Measurements from ENCODE around the gene KCNJ6. TPM values are rescaled to one million over a fixed set of nuclear protein-coding genes. Genes with fewer than 3 reads are reported as not detected.

The KCNJ6 gene
- total and polyA plus RNA-seq, 2 of the 8 experiments (the other 6 are each of a cell fraction or from before 2014, with no cell fraction given): 0.51 to 1.2 TPM

DNA sequence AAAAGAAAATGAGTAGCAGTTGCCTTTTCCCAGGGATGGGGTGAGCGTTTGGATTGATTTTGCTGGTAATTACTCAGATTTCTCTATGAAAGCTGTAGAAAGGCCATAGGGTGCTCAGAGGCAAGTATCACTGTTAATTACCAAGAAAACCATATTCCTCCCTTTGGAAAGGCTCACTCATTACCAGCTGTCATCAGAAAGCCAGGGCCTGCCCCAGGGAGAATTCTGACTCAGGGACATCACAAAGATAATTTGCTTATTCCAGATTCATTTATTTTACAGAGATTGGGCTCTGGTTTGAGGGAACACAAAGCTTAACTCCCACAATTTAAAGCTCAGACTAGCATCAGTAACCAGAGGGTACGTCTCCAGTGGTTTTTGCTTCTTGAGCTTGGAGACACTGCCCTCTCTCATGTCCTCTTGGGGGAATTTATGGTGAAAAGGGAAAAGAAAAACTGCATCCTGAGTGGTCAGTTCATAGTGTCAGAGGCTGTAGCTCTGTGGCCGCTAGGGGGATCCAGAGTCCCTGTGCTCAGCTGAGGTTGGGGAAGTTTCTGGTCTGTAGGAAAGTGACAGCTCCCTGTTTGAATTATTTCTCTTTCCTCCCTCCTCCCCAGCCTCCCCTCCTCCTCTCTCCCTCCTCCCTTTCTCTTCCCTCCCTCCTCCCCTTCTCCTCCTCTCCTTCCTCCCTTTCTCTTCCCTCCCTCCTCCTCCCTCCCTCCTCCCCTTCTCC, 204.3 kb downstream of the KCNJ6 start:
- Histone ChIP-seq H3K9me3 (ENCODE audit: insufficient read depth in 2 of 2, low read depth in 1 of 2, low read length in 1 of 2) (no peaks in the 10 kb centered on the region), H3K27me3 (replicated peaks in 1 of 4; ENCODE audit: control insufficient read depth in 3 of 4, extremely low read depth in 1 of 4, insufficient read depth in 3 of 4, low read length in 3 of 4) (no peaks in the 10 kb centered on the region), H3K79me1 (ENCODE audit: low read depth, low read length) (no peaks in the 10 kb centered on the region), H2BK12ac (ENCODE audit: low read depth, low read length) (0 out of 2 replicates have a peak overlapping the region, but pooled peaks have one; percentile 13), H3K14ac (ENCODE audit: insufficient read length) (no peak overlapping the region), H2AK5ac (ENCODE audit: low read depth, low read length) (no peak overlapping the region), H4K5ac (ENCODE audit: insufficient read length, low read depth, low read length) (no peak overlapping the region), H3K4ac (replicated peaks; ENCODE audit: insufficient read length, low read depth, low read length) (no peak overlapping the region), H3K4me2 (ENCODE audit: insufficient read depth in 1 of 2, low read depth in 2 of 2, low read length in 2 of 2) (no peak overlapping the region), H2BK20ac (ENCODE audit: low read length) (no peak overlapping the region), H2AFZ (ENCODE audit: low read length) (no peak overlapping the region), H3K23me2 (ENCODE audit: low read depth, low read length) (peaks cover 2% of the 10 kb centered on the region; the same call in 1 of the 2 replicates), H3K23ac (ENCODE audit: insufficient read length) (no peak overlapping the region), H3K79me2 (ENCODE audit: control insufficient read depth in 1 of 2, insufficient read depth in 2 of 2, low read length in 2 of 2) (no peaks in the 10 kb centered on the region), H2BK15ac (ENCODE audit: low read length) (no peak overlapping the region), H4K91ac (replicated peaks; ENCODE audit: insufficient read length, low read length) (no peak overlapping the region), H3K4me3 (ENCODE audit: extremely low read depth in 1 of 4, insufficient read depth in 2 of 4, low read depth in 3 of 4, low read length in 4 of 4) (no peak overlapping the region), H2BK5ac (ENCODE audit: low read depth, low read length) (no peak overlapping the region; the same call in 1 of the 2 replicates), H3K56ac (replicated peaks; ENCODE audit: insufficient read length, low read depth, low read length) (no peak overlapping the region), H3K36me3 (ENCODE audit: control insufficient read depth in 2 of 4, insufficient read depth in 4 of 4, low read length in 3 of 4) (no peaks in the 10 kb centered on the region), H3K18ac (ENCODE audit: extremely low read depth, low read length) (no peak overlapping the region), H4K8ac (ENCODE audit: extremely low read depth, insufficient read depth, low read length) (no peak overlapping the region), H3K27ac (ENCODE audit: low read depth, low read length) (no peak overlapping the region), H3K9ac (replicated peaks in 1 of 4; ENCODE audit: extremely low read depth in 1 of 4, low read depth in 3 of 4, low read length in 3 of 4) (no peak overlapping the region), H3K4me1 (replicated peaks in 1 of 4; ENCODE audit: control insufficient read depth in 3 of 4, insufficient read depth in 4 of 4, low read length in 3 of 4) (peaks cover 0 to 5% (median 0%) of the 10 kb centered on the region in 4 experiments; a peak in 2 of 7 replicates), H4K20me1 (replicated peaks in 1 of 2; ENCODE audit: control insufficient read depth in 1 of 2, insufficient read depth in 2 of 2, low read length in 2 of 2) (no peaks in the 10 kb centered on the region), H2BK120ac (replicated peaks; ENCODE audit: low read depth, low read length) (no peak overlapping the region)
- 56% methylated on average over 3 of the region's 3 CpGs; no CpG with 5 or more reads in 1 of the 2 experiments for WGBS, 2 experiments (ENCODE audit: extremely low coverage in 1 of 2, insufficient coverage in 1 of 2, insufficient read length in 1 of 2, insufficient replicate concordance in 2 of 2, low coverage in 1 of 2, low lambda C conversion rate in 2 of 2, missing lambda C conversion rate in 1 of 2)
- FAIRE-seq (peak; percentile 42), DNase-seq (ENCODE audit: low read depth in 1 of 2, low spot score in 2 of 2) (peak; percentile 41 to 77)
- ChIA-PET CTCF (ENCODE audit: partially characterized antibody) (interaction anchor here (0.6 to 4.9 kb wide), 53 partner anchors 8 to 674 kb away, joined by 3 to 39 read pairs (median 4); no protein-coding TSS in a partner anchor), POLR2A (ENCODE audit: partially characterized antibody) (interaction anchor here (0.7 kb wide), 1 partner anchor 161 kb away, joined by 3 read pairs; no protein-coding TSS in a partner anchor)
- TF ChIP-seq CREB1 (IDR thresholded peaks at IDR 0.05): peak; percentile 27; the same call in 1 of the 2 replicates
- no peak for TF ChIP-seq ASH2L (IDR thresholded peaks at IDR 0.05; ENCODE audit: low read length)
- TF ChIP-seq CHD1 (IDR thresholded peaks at IDR 0.05; ENCODE audit: low read depth, low read length): no peak
- TF ChIP-seq BRCA1 (IDR thresholded peaks at IDR 0.05; ENCODE audit: low read depth, low read length): no peak
- TF ChIP-seq, protein P1, sequence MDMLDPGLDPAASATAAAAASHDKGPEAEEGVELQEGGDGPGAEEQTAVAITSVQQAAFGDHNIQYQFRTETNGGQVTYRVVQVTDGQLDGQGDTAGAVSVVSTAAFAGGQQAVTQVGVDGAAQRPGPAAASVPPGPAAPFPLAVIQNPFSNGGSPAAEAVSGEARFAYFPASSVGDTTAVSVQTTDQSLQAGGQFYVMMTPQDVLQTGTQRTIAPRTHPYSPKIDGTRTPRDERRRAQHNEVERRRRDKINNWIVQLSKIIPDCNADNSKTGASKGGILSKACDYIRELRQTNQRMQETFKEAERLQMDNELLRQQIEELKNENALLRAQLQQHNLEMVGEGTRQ (IDR thresholded peaks at IDR 0.05; ENCODE audit: low read length): 0 out of 2 replicates have a peak, but pooled peaks have one; percentile 26
- TF ChIP-seq SIN3A (conservative IDR thresholded peaks at IDR 0.05 in 1 of 2, IDR thresholded peaks at IDR 0.05 in 1 of 2; ENCODE audit: low read depth in 1 of 2, low read length in 2 of 2): 0 out of 4 replicates have a peak, but pooled peaks of 1 of the 2 experiments have one; percentile 46
- no peak for TF ChIP-seq JUN (IDR thresholded peaks at IDR 0.05; ENCODE audit: low read depth, low read length)
- TF ChIP-seq HDAC2 (IDR thresholded peaks at IDR 0.05; ENCODE audit: borderline replicate concordance in 1 of 2, low read depth in 2 of 2, low read length in 2 of 2): no peak
- no peak for TF ChIP-seq BACH1 (IDR thresholded peaks at IDR 0.05; ENCODE audit: low read length)
- TF ChIP-seq KDM5A (IDR thresholded peaks at IDR 0.05; ENCODE audit: low read length): no peak
- TF ChIP-seq GTF2F1 (IDR thresholded peaks at IDR 0.05; ENCODE audit: borderline replicate concordance, low read depth, low read length): no peak
